Measurements from ENCODE around the gene RNF17.

RNF17 gene

GRCh38 chr13:24858953-24859352 lies 95.0 kb downstream of the RNF17 start:
- DNase-seq (ENCODE audit: low spot score): no peak

- no peak for DNase-seq (ENCODE audit: low spot score)
Observed at GRCh38 chr13:24860770-24861169, 96.8 kb downstream of the RNF17 start.

- no peak for DNase-seq (ENCODE audit: low spot score)
Observed at GRCh38 chr13:24861617-24862362, 97.8 kb downstream of the RNF17 start.

GRCh38 chr13:24863748-24864540 lies 100.0 kb downstream of the RNF17 start:
- no peak for DNase-seq (ENCODE audit: low spot score)

GRCh38 chr13:24864579-24864978 lies 100.6 kb downstream of the RNF17 start:
- no peak for DNase-seq (ENCODE audit: low spot score)

- peak; percentile 34 for DNase-seq (ENCODE audit: low spot score)
Observed at GRCh38 chr13:24865163-24865953, 101.4 kb downstream of the RNF17 start.

- no peak for DNase-seq (ENCODE audit: low spot score)
Observed at GRCh38 chr13:24866488-24866887, 102.5 kb downstream of the RNF17 start.

GRCh38 chr13:24868874-24869273 lies 104.9 kb downstream of the RNF17 start:
- DNase-seq (ENCODE audit: low spot score): no peak

GRCh38 chr13:24870380-24870760 lies 106.4 kb downstream of the RNF17 start:
- DNase-seq (ENCODE audit: low spot score): no peak

- no peak for DNase-seq (ENCODE audit: low spot score)
Observed at GRCh38 chr13:24875566-24875965, 111.6 kb downstream of the RNF17 start.

GRCh38 chr13:24877531-24877930 lies 113.6 kb downstream of the RNF17 start:
- DNase-seq (ENCODE audit: low spot score): no peak

GRCh38 chr13:24878340-24878739 lies 114.4 kb downstream of the RNF17 start:
- DNase-seq (ENCODE audit: low spot score): no peak

- DNase-seq (ENCODE audit: low spot score): no peak
Observed at GRCh38 chr13:24882665-24883064, 118.7 kb downstream of the RNF17 start.

GRCh38 chr13:24887759-24888158 lies 123.8 kb downstream of the RNF17 start:
- DNase-seq (ENCODE audit: low spot score): no peak

GRCh38 chr13:24888291-24888931 lies 124.4 kb downstream of the RNF17 start:
- DNase-seq (ENCODE audit: low spot score): no peak

- DNase-seq (ENCODE audit: low spot score): no peak
Observed at GRCh38 chr13:24890256-24890655, 126.3 kb downstream of the RNF17 start.

GRCh38 chr13:24891476-24892108 lies 127.6 kb downstream of the RNF17 start:
- DNase-seq (ENCODE audit: low spot score): no peak

- no peak for DNase-seq (ENCODE audit: low spot score)
Observed at GRCh38 chr13:24892829-24893228, 128.9 kb downstream of the RNF17 start.

GRCh38 chr13:24893863-24894262 lies 129.9 kb downstream of the RNF17 start:
- no peak for DNase-seq (ENCODE audit: low spot score)

- DNase-seq (ENCODE audit: low spot score): no peak
Observed at GRCh38 chr13:24894277-24894971, 130.5 kb downstream of the RNF17 start.

- DNase-seq (ENCODE audit: low spot score): no peak
Observed at GRCh38 chr13:24894972-24895300, 131.0 kb downstream of the RNF17 start.

All from pons (tissue), 1 donor.